GM03348 (cell line): Measurements from ENCODE around the gene HES5.

ENCODE experiments used
- DNase-seq: peaks from one replicate; pipeline ENCODE4 v3.0.0; 2012; ENCODE audit warnings: low spot score

HES5 gene

GRCh38 chr1:2514863-2515762, 14.9 kb downstream of the HES5 start:
- no peak for DNase-seq

GRCh38 chr1:2513939-2514652, 16.0 kb downstream of the HES5 start:
- no peak for DNase-seq

- no peak for DNase-seq
Observed at GRCh38 chr1:2512862-2513421, 17.1 kb downstream of the HES5 start.

- DNase-seq: no peak
Observed at GRCh38 chr1:2510366-2511155, 19.5 kb downstream of the HES5 start.

- no peak for DNase-seq
Observed at GRCh38 chr1:2509589-2509988, 20.5 kb downstream of the HES5 start.

GRCh38 chr1:2508751-2509150, 21.3 kb downstream of the HES5 start:
- no peak for DNase-seq

GRCh38 chr1:2508180-2508579, 21.9 kb downstream of the HES5 start:
- no peak for DNase-seq

GRCh38 chr1:2507744-2508155, 22.3 kb downstream of the HES5 start:
- no peak for DNase-seq

GRCh38 chr1:2506901-2507565, 23.0 kb downstream of the HES5 start:
- DNase-seq: no peak

GRCh38 chr1:2506007-2506860, 23.8 kb downstream of the HES5 start:
- DNase-seq: no peak

- no peak for DNase-seq
Observed at GRCh38 chr1:2505461-2505994, 24.5 kb downstream of the HES5 start.

GRCh38 chr1:2504949-2505272, 25.2 kb downstream of the HES5 start:
- peak; percentile 43 for DNase-seq

GRCh38 chr1:2504225-2504948, 25.7 kb downstream of the HES5 start:
- peak; percentile 45 for DNase-seq

- no peak for DNase-seq
Observed at GRCh38 chr1:2503554-2504224, 26.4 kb downstream of the HES5 start.

GRCh38 chr1:2502661-2503553, 27.2 kb downstream of the HES5 start:
- DNase-seq: no peak

GRCh38 chr1:2502210-2502609, 27.9 kb downstream of the HES5 start:
- no peak for DNase-seq

GRCh38 chr1:2501820-2502119, 28.3 kb downstream of the HES5 start:
- DNase-seq: no peak

- DNase-seq: no peak
Observed at GRCh38 chr1:2501041-2501819, 28.8 kb downstream of the HES5 start.
